Gastroesophageal sphincter (tissue), 4 donors: ENCODE measurements around the gene OR1S2. TPM values are rescaled to one million over a fixed set of nuclear protein-coding genes. Genes with fewer than 3 reads are reported as not detected.

Experiments used
- ATAC-seq: fragments of 150-250 bp; one replicate; pipeline ENCODE4 v1.9.1; 2016; ENCODE audit warnings: mild to moderate bottlenecking, moderate library complexity
- H3K27ac ChIP-seq, 4 donors: fragments of 200-600 bp; sonication (generic) in 3 of 4; 1 replicate in 3 of 4; 2 replicates in 1 of 4; pipeline ENCODE4 v1.5.1; 2016 to 2019
- H3K27me3 ChIP-seq: fragments of 200-600 bp; sonication (generic); one replicate; pipeline ENCODE4 v1.5.1; 2019
- H3K36me3 ChIP-seq, 2 donors: fragments of 200-600 bp; sonication (generic); one replicate each; pipeline ENCODE4 v1.5.1; 2019; ENCODE audit warnings: control low read depth in 1 of 2
- H3K4me1 ChIP-seq, 3 donors: fragments of 200-600 bp; sonication (generic); 1 replicate in 2 of 3; 2 replicates in 1 of 3; pipeline ENCODE4 v1.5.1; 2016 to 2019; ENCODE audit warnings: control low read depth in 2 of 3
- H3K4me3 ChIP-seq, 2 donors: fragments of 200-600 bp; sonication (generic); one replicate each; pipeline ENCODE4 v1.5.1; 2019; ENCODE audit warnings: mild to moderate bottlenecking in 1 of 2, moderate library complexity in 1 of 2
- H3K9me3 ChIP-seq, 3 donors: fragments of 200-600 bp; sonication (generic); one replicate each; pipeline ENCODE4 v1.5.1; 2017 to 2019; ENCODE audit warnings: control low read depth in 2 of 3
- CTCF ChIP-seq, 4 experiments: fragments of 200-600 bp in 2 of 4; fragments of 450-650 bp in 2 of 4; sonication (generic) in 1 of 4; IDR thresholded peaks; one replicate each; pipeline ENCODE4 v1.5.1; 2017 to 2019; ENCODE audit warnings: antibody characterized with exemption in 4 of 4, mild to moderate bottlenecking in 2 of 4, moderate library complexity in 2 of 4
- EP300 ChIP-seq: sonication (generic); formaldehyde crosslinking; IDR thresholded peaks from one replicate; pipeline ENCODE4 v1.6.1; 2017; ENCODE audit warnings: antibody characterized with exemption, mild to moderate bottlenecking
- POLR2A ChIP-seq, 2 donors: fragments of 450-650 bp; IDR thresholded peaks; one replicate each; pipeline ENCODE4 v1.6.1; 2017; ENCODE audit warnings: antibody characterized with exemption in 2 of 2, mild to moderate bottlenecking in 2 of 2, moderate library complexity in 1 of 2
- POLR2AphosphoS5 ChIP-seq: sonication (generic); formaldehyde crosslinking; IDR thresholded peaks from one replicate; pipeline ENCODE4 v1.6.1; 2017; ENCODE audit warnings: antibody characterized with exemption
- WGBS, 2 donors: methylation state at CpG; one replicate each; pipeline ENCODE4 v1.1.5; 2018; ENCODE audit warnings: low coverage in 1 of 2; 5-methylcytosine and 5-hydroxymethylcytosine counted together
- total RNA-seq, 4 donors: library from RNA; depleted of rRNA; stranded (reverse); fragments of >200 nt; gene quantifications; one replicate each; pipeline ENCODE4 v1.1.0, GENCODE V29; 2016

Gene OR1S2
- total RNA-seq, 4 donors from 2014 or later = not detected

DNA sequence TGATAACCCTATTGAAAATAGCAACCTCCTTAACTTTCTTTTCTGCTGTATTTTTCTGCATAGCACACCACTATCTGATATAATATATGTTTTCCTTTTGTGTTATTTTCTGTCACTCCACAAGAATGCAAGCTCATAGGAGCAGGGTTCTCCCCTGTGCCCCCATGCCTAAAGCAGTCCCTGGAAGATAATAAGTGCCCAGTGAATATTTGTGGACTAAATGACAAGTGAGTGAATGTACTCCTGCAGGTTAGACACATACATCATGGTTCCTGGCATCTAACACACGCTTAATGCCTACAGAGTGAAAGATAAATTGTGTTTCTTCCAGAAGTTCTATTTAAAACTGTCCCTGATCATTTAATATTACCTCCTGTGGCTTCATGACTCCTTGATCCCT is 39.0 kb downstream of the OR1S2 start:
- H3K27me3 ChIP-seq = no peaks in the 10 kb centered on the region
- H3K36me3 ChIP-seq = no peaks in the 10 kb centered on the region
- TF ChIP-seq CTCF (IDR thresholded peaks at IDR 0.05) = no peak
- no peak for TF ChIP-seq POLR2A (IDR thresholded peaks at IDR 0.05)
- TF ChIP-seq POLR2AphosphoS5 = no peak
- no peak overlapping the region for H3K27ac ChIP-seq
- no peaks in the 10 kb centered on the region for H3K4me1 ChIP-seq
- ATAC-seq = no peak
- 17 to 40% methylated on average over 1 of the region's 1 CpG for WGBS, 2 donors
- H3K9me3 ChIP-seq = no peaks in the 10 kb centered on the region
- H3K4me3 ChIP-seq = no peak overlapping the region

DNA sequence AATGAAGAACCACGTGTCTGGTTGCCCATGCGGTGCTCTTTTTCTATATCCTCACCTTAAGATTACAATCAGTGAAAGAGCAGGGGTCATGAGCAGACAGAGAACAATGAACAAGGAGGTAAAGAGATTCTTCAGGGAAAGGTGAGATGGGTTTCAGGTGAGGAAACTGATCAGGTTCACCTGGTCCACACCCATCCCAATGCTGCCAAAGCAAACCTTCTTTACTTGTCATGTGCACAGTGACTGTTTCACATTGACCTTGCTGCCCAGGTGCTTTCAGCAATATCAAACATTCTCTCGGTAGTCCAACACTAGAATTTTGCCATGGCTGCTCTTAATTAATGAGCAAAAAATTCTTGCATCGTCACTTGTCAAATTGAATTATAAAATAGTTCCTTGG is 39.6 kb downstream of the OR1S2 start:
- TF ChIP-seq POLR2AphosphoS5 (no peak), CTCF (IDR thresholded peaks at IDR 0.05) (no peak), EP300 (no peak), POLR2A (IDR thresholded peaks at IDR 0.05) (no peak)
- no peaks in the 10 kb centered on the region for H3K27me3 ChIP-seq
- H3K27ac ChIP-seq = no peak overlapping the region
- H3K4me1 ChIP-seq = no peaks in the 10 kb centered on the region
- H3K9me3 ChIP-seq = no peaks in the 10 kb centered on the region
- no peak overlapping the region for H3K4me3 ChIP-seq
- ATAC-seq = no peak
- H3K36me3 ChIP-seq = no peaks in the 10 kb centered on the region
- WGBS, 2 donors = 68 to 83% methylated on average over 4 of the region's 4 CpGs

Other genes starting within 250 kb of the OR1S2 start
- not detected for gene OR9Q1, start 180.3 kb downstream of the OR1S2 start, total RNA-seq
- gene OR6Q1, start 173.2 kb downstream of the OR1S2 start, total RNA-seq = not detected
- gene OR9I1, start 78.6 kb downstream of the OR1S2 start, total RNA-seq = not detected
- gene OR9Q2, start 15.1 kb downstream of the OR1S2 start, total RNA-seq = not detected
- gene OR1S1, start 8.6 kb upstream of the OR1S2 start, total RNA-seq = not detected
- not detected for gene OR10Q1, start 24.8 kb upstream of the OR1S2 start, total RNA-seq
- gene OR10W1, start 64.1 kb upstream of the OR1S2 start, total RNA-seq = not detected
- not detected for gene OR5B17, start 154.9 kb upstream of the OR1S2 start, total RNA-seq
- not detected for gene OR5B3, start 202.7 kb upstream of the OR1S2 start, total RNA-seq
- not detected for gene OR5B2, start 224.0 kb upstream of the OR1S2 start, total RNA-seq
- gene OR5B12, start 238.1 kb upstream of the OR1S2 start, total RNA-seq = not detected